ENCODE results near the gene IRF2BPL.

The IRF2BPL gene

DNA sequence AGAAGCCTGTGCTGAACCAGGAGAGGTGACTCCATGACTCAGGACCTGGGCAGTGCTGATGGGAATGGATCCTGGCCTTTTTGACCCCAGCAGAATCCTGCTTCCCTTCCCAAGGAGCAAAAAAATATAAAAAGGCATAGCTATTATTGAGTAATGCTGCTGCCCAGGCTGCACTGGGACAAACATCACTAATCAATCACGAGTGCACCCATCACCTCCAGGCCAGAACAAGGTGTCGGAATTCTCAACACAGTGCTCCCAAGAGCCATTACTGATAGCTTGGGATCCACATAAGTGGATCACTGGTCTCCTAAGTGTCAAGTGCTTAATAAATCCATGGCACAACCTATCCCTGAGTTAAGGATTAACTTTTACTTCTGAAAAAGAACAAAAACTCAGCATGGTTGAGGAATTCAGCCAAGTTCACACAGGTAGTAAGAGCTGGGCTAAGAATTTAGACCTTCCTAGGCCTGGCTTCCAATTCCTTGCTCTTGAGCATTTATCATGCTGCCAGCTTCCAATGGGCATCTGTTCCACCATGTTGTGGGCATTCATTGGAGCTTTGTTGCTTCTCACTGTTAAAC, 31.9 kb downstream of the IRF2BPL start:
- no CpG with 5 or more reads among the region's 2 CpGs for WGBS (ENCODE audit: extremely low coverage, insufficient coverage, low lambda C conversion rate)

DNA sequence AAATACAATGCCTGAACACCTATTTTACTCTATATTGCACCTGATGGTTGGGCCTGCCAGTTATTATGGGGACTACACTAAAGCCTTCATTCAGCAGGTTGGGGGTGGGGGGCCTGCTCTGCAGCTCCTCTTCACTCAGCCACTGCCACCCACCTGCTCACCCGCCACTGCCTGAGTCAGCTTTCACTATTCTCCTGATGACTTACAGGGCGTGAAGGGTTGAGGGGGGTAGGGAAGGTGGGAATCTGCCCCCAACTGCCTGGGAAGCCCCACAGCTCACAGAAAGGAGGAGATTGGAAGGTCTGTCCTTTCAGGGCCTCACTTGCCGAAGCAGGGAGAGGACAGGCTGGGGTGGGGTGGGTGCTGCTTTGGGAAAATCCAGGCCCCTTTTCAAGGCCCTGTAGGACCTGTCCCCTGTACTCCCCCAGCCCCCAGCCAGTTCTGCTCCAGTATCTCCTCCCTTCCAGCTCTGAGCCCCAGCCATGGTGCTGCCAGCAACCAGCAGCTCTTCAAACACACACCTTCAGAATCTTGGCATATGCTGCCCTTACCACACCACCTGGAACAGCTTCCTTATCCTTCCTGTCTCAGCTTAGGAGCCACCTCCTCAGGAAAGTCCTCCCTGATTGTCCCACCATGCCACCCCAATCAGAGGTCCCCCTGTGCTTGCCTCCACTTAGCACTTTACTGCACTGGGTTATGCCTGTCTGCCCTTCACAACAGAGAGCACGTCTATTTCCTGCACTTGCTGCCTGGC, 33.1 kb downstream of the IRF2BPL start:
- Histone ChIP-seq H2BK15ac (replicated peaks; ENCODE audit: low read depth) (no peak overlapping the region), H3K27ac (ENCODE audit: low read depth, low read length) (no peak overlapping the region), H3K4me3 (ENCODE audit: low read length) (no peak overlapping the region), H3K4me2 (ENCODE audit: low read length) (no peak overlapping the region), H3K79me2 (ENCODE audit: control insufficient read depth, insufficient read depth, low read length) (no peaks in the 10 kb centered on the region), H3K56ac (ENCODE audit: low read length) (peak overlapping the region; percentile 54), H4K8ac (ENCODE audit: low read depth, low read length) (no peak overlapping the region), H3K23ac (ENCODE audit: low read length) (no peak overlapping the region), H3K4me1 (ENCODE audit: control insufficient read depth, low read depth, low read length) (peaks cover 19% of the 10 kb centered on the region), H3K79me1 (ENCODE audit: low read length) (no peaks in the 10 kb centered on the region), H2BK120ac (ENCODE audit: low read depth, low read length) (peak overlapping the region; percentile 4), H2AK5ac (ENCODE audit: low read length) (peak overlapping the region; percentile 75), H3K4ac (ENCODE audit: low read depth, low read length) (no peak overlapping the region), H2BK5ac (ENCODE audit: low read length) (no peak overlapping the region), H3K27me3 (ENCODE audit: insufficient read depth, low read length, poor library complexity) (no peaks in the 10 kb centered on the region), H3K36me3 (ENCODE audit: control insufficient read depth, insufficient read depth, low read length) (no peaks in the 10 kb centered on the region), H3K18ac (ENCODE audit: low read length) (peak overlapping the region; percentile 16), H3K9ac (ENCODE audit: low read length) (no peak overlapping the region), H4K5ac (ENCODE audit: low read length) (peak overlapping the region; percentile 36)
- no CpG with 5 or more reads among the region's 4 CpGs for whole genome bisulfite sequencing (ENCODE audit: extremely low coverage, insufficient coverage, low lambda C conversion rate)
- DNase-seq: no peak

More for the DNA sequence above, 31.9 kb downstream of the IRF2BPL start:
- no peak overlapping the region for H2BK5ac ChIP-seq (ENCODE audit: low read length)
- H3K79me2 ChIP-seq (ENCODE audit: control insufficient read depth, insufficient read depth, low read length): no peaks in the 10 kb centered on the region
- H3K23ac ChIP-seq (ENCODE audit: low read length): no peak overlapping the region
- peak overlapping the region; percentile 29 for H3K18ac ChIP-seq (ENCODE audit: low read length)
- H4K5ac ChIP-seq (ENCODE audit: low read length): no peak overlapping the region
- peak overlapping the region; percentile 13 for H3K27ac ChIP-seq (ENCODE audit: low read depth, low read length)
- H2BK15ac ChIP-seq (replicated peaks; ENCODE audit: low read depth): no peak overlapping the region
- no peak for DNase-seq
- peaks cover 19% of the 10 kb centered on the region for H3K4me1 ChIP-seq (ENCODE audit: control insufficient read depth, low read depth, low read length)
- no peak overlapping the region for H3K56ac ChIP-seq (ENCODE audit: low read length)
- no peaks in the 10 kb centered on the region for H3K79me1 ChIP-seq (ENCODE audit: low read length)
- H3K4me2 ChIP-seq (ENCODE audit: low read length): no peak overlapping the region
- no peak overlapping the region for H4K8ac ChIP-seq (ENCODE audit: low read depth, low read length)
- no peak overlapping the region for H2AK5ac ChIP-seq (ENCODE audit: low read length)
- H3K27me3 ChIP-seq (ENCODE audit: insufficient read depth, low read length, poor library complexity): no peaks in the 10 kb centered on the region
- no peak overlapping the region for H3K4me3 ChIP-seq (ENCODE audit: low read length)
- H3K9ac ChIP-seq (ENCODE audit: low read length): no peak overlapping the region
- no peak overlapping the region for H3K4ac ChIP-seq (ENCODE audit: low read depth, low read length)
- H2BK120ac ChIP-seq (ENCODE audit: low read depth, low read length): no peak overlapping the region
- H3K36me3 ChIP-seq (ENCODE audit: control insufficient read depth, insufficient read depth, low read length): no peaks in the 10 kb centered on the region

DNA sequence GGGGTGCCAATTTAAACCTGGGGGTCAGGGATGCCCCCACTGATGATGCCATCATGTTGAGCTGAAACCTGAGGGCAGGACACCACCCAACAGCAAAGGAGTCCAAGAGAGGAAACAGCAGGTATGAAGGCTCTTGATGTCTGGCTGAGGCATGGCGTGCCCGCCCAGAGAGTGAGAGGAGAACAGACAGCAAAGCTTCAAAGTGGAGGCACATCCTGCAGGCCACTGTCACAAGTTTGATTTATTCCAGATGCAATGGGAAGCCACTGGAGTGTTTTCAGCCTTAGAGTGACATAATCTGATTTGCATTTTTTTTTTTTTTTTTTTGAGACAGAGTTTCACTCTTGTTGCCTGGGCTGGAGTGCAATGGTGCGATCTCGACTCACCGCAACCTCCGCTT, 34.8 kb downstream of the IRF2BPL start:
- no peak for DNase-seq
- Histone ChIP-seq H3K23ac (ENCODE audit: low read length) (no peak overlapping the region), H4K5ac (ENCODE audit: low read length) (no peak overlapping the region), H3K79me1 (ENCODE audit: low read length) (no peaks in the 10 kb centered on the region), H3K36me3 (ENCODE audit: control insufficient read depth, insufficient read depth, low read length) (no peaks in the 10 kb centered on the region), H3K9ac (ENCODE audit: low read length) (no peak overlapping the region), H3K4me3 (ENCODE audit: low read length) (no peak overlapping the region), H2AK5ac (ENCODE audit: low read length) (peak overlapping the region; percentile 65), H3K4me1 (ENCODE audit: control insufficient read depth, low read depth, low read length) (peaks cover 19% of the 10 kb centered on the region), H3K18ac (ENCODE audit: low read length) (no peak overlapping the region), H3K4me2 (ENCODE audit: low read length) (no peak overlapping the region), H3K4ac (ENCODE audit: low read depth, low read length) (no peak overlapping the region), H3K27ac (ENCODE audit: low read depth, low read length) (no peak overlapping the region), H4K8ac (ENCODE audit: low read depth, low read length) (no peak overlapping the region), H2BK15ac (replicated peaks; ENCODE audit: low read depth) (no peak overlapping the region), H2BK120ac (ENCODE audit: low read depth, low read length) (no peak overlapping the region), H2BK5ac (ENCODE audit: low read length) (no peak overlapping the region), H3K27me3 (ENCODE audit: insufficient read depth, low read length, poor library complexity) (no peaks in the 10 kb centered on the region), H3K56ac (ENCODE audit: low read length) (peak overlapping the region; percentile 1), H3K79me2 (ENCODE audit: control insufficient read depth, insufficient read depth, low read length) (no peaks in the 10 kb centered on the region)
- no CpG with 5 or more reads among the region's 6 CpGs for WGBS (ENCODE audit: extremely low coverage, insufficient coverage, low lambda C conversion rate)

DNA sequence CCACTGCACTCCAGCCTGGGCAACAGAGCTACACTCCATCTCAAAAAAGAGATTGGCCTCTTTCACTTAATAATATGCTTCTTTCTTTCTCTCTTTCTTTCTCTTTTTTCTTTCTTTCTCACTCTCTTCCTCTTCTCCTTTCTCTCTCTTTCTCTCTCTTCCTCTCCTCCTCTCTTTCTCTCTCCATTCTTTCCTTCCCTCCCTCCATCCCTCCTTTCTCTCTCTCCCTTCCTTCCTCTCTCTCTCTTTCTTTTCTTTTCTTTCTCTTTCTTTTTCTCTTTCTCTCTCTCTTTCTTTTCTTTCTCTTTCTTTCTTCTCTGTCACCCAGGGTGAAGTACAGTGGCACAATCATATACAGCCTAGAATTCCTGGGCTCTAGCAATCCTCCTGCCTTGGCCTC, 38.4 kb downstream of the IRF2BPL start:
- no peak overlapping the region for H2BK15ac ChIP-seq (replicated peaks; ENCODE audit: low read depth)
- no peak overlapping the region for H3K27ac ChIP-seq (ENCODE audit: low read depth, low read length)
- peaks cover 17% of the 10 kb centered on the region for H3K4me1 ChIP-seq (ENCODE audit: control insufficient read depth, low read depth, low read length)
- H3K27me3 ChIP-seq (ENCODE audit: insufficient read depth, low read length, poor library complexity): no peaks in the 10 kb centered on the region
- H3K23ac ChIP-seq (ENCODE audit: low read length): no peak overlapping the region
- no peak overlapping the region for H4K5ac ChIP-seq (ENCODE audit: low read length)
- H3K9ac ChIP-seq (ENCODE audit: low read length): no peak overlapping the region
- no peak overlapping the region for H2BK120ac ChIP-seq (ENCODE audit: low read depth, low read length)
- H3K56ac ChIP-seq (ENCODE audit: low read length): no peak overlapping the region
- H3K18ac ChIP-seq (ENCODE audit: low read length): no peak overlapping the region
- H4K8ac ChIP-seq (ENCODE audit: low read depth, low read length): no peak overlapping the region
- no peaks in the 10 kb centered on the region for H3K79me1 ChIP-seq (ENCODE audit: low read length)
- H3K36me3 ChIP-seq (ENCODE audit: control insufficient read depth, insufficient read depth, low read length): no peaks in the 10 kb centered on the region
- no peak overlapping the region for H2BK5ac ChIP-seq (ENCODE audit: low read length)
- H3K79me2 ChIP-seq (ENCODE audit: control insufficient read depth, insufficient read depth, low read length): no peaks in the 10 kb centered on the region
- no peak overlapping the region for H2AK5ac ChIP-seq (ENCODE audit: low read length)
- H3K4me2 ChIP-seq (ENCODE audit: low read length): no peak overlapping the region
- no peak overlapping the region for H3K4me3 ChIP-seq (ENCODE audit: low read length)
- DNase-seq: no peak
- no peak overlapping the region for H3K4ac ChIP-seq (ENCODE audit: low read depth, low read length)

DNA sequence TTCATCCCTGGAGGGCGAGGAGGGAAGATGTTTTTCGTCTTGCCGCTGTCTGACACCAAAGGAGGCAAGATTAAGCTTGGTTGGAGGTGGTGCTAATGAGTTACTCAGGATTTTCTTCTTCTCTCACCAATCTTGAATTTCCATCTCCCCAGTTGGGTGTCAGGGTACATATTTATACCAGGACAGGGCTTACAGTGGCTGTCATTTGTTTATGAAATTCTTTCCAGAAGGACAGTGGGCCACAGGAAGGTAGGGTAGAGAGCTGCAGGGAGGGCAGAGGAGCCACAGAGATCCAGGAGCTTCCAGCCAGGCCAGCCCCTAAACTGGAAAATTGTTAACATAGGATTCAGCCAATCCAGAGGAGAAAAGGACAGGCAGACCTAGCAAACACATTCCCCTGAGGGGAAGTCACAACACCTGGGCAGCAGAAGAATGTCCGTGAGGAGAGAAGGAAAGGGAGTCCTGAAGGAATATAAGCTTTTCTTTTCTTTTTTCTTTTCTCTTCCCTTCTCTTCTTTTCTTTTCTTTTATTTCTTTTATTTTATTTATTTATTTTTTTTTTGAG, 40.5 kb downstream of the IRF2BPL start:
- no peak overlapping the region for H2AK5ac ChIP-seq (ENCODE audit: low read length)
- H3K36me3 ChIP-seq (ENCODE audit: control insufficient read depth, insufficient read depth, low read length): no peaks in the 10 kb centered on the region
- peaks cover 22% of the 10 kb centered on the region for H3K4me1 ChIP-seq (ENCODE audit: control insufficient read depth, low read depth, low read length)
- H3K9ac ChIP-seq (ENCODE audit: low read length): no peak overlapping the region
- peak overlapping the region; percentile 76 for H2BK5ac ChIP-seq (ENCODE audit: low read length)
- peak overlapping the region; percentile 67 for H3K56ac ChIP-seq (ENCODE audit: low read length)
- no peak overlapping the region for H3K4me3 ChIP-seq (ENCODE audit: low read length)
- H2BK120ac ChIP-seq (ENCODE audit: low read depth, low read length): no peak overlapping the region
- H3K79me1 ChIP-seq (ENCODE audit: low read length): no peaks in the 10 kb centered on the region
- H3K18ac ChIP-seq (ENCODE audit: low read length): peak overlapping the region; percentile 18
- no peak overlapping the region for H3K4ac ChIP-seq (ENCODE audit: low read depth, low read length)
- no peak overlapping the region for H2BK15ac ChIP-seq (replicated peaks; ENCODE audit: low read depth)
- no peak overlapping the region for H4K8ac ChIP-seq (ENCODE audit: low read depth, low read length)
- peak; percentile 80 for DNase-seq
- no peaks in the 10 kb centered on the region for H3K79me2 ChIP-seq (ENCODE audit: control insufficient read depth, insufficient read depth, low read length)
- no peak overlapping the region for H3K4me2 ChIP-seq (ENCODE audit: low read length)
- no CpG with 5 or more reads among the region's 4 CpGs for WGBS (ENCODE audit: extremely low coverage, insufficient coverage, low lambda C conversion rate)
- H3K27me3 ChIP-seq (ENCODE audit: insufficient read depth, low read length, poor library complexity): no peaks in the 10 kb centered on the region
- no peak overlapping the region for H4K5ac ChIP-seq (ENCODE audit: low read length)
- no peak overlapping the region for H3K23ac ChIP-seq (ENCODE audit: low read length)
- peak overlapping the region; percentile 62 for H3K27ac ChIP-seq (ENCODE audit: low read depth, low read length)

Measured in mesendoderm (in vitro differentiated cells).